H1 (cell line): ENCODE measurements around the gene BMERB1. TPM values are rescaled to one million over a fixed set of nuclear protein-coding genes. Genes with fewer than 3 reads are reported as not detected.

Experiments used
- GTF2F1 ChIP-seq: IDR thresholded peaks from 2 replicates; pipeline ENCODE4 v1.6.1; 2012; ENCODE audit warnings: low read depth, low read length, improper control_type of control experiment, borderline replicate concordance
- HDAC2 ChIP-seq, 2 experiments: fragments of 300-600 bp in 1 of 2; sonication (generic) in 1 of 2; IDR thresholded peaks; 2 replicates each; pipeline ENCODE4 v1.6.1; 2011 to 2012; ENCODE audit warnings: low read depth in 2 of 2, low read length in 2 of 2, mild to moderate bottlenecking in 2 of 2, moderate library complexity in 2 of 2, borderline replicate concordance in 1 of 2, inconsistent platforms in 1 of 2
- JUND ChIP-seq: IDR thresholded peaks from 2 replicates; pipeline ENCODE4 v1.6.1; 2011; ENCODE audit warnings: mild to moderate bottlenecking, improper control_type of control experiment, low read length
- polyA plus RNA-seq, 7 experiments: library from polyadenylated mRNA; depleted of rRNA in 3 of 7; stranded (reverse) in 5 of 7; unstranded in 2 of 7; fragments of >200 nt in 5 of 7; fragments of 200-250 nt in 2 of 7; gene quantifications; 1 replicate in 5 of 7; 2 replicates in 1 of 7; 4 replicates in 1 of 7; pipeline versions ENCODE4 v1.2.1 to v1.2.3, GENCODE V29; 2011 to 2013; ENCODE audit warnings: missing spikeins in 2 of 7, mixed read lengths in 2 of 7
- total RNA-seq: library from RNA; stranded (reverse); fragmentation: NEBNext Ultra II Directional; extraction: Animal tissue kit (Norgen Biotek cat#: 25700); gene quantifications from 2 replicates; pipeline ENCODE4 v1.2.1, GENCODE V29; 2021
- TF ChIP-seq, protein P1 (sequence below): IDR thresholded peaks from 2 replicates; pipeline ENCODE4 v1.6.1; 2011; ENCODE audit warnings: low read length, improper control_type of control experiment

The BMERB1 gene
- total and polyA plus RNA-seq, 2 of the 8 experiments (the other 6 are each of a cell fraction or from before 2014, with no cell fraction given), result 23.5 to 27.1 TPM

GRCh38 chr16:15617901-15618300 lies 183.5 kb downstream of the BMERB1 start (continued):
- TF ChIP-seq, protein P1, sequence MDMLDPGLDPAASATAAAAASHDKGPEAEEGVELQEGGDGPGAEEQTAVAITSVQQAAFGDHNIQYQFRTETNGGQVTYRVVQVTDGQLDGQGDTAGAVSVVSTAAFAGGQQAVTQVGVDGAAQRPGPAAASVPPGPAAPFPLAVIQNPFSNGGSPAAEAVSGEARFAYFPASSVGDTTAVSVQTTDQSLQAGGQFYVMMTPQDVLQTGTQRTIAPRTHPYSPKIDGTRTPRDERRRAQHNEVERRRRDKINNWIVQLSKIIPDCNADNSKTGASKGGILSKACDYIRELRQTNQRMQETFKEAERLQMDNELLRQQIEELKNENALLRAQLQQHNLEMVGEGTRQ, result no peak
- no peak for TF ChIP-seq GTF2F1
- no peak for TF ChIP-seq JUND
- no peak for TF ChIP-seq HDAC2 (IDR thresholded peaks at IDR 0.05; ENCODE audit: borderline replicate concordance in 1 of 2, low read depth in 2 of 2, low read length in 2 of 2)
- TF ChIP-seq, all 59 proteins: peak for 0
